Thoracic aorta (tissue), 2 donors: Measurements from ENCODE around the gene KARS1. TPM values are rescaled to one million over a fixed set of nuclear protein-coding genes. Genes with fewer than 3 reads are reported as not detected.

Source experiments
- ATAC-seq: fragments of 150-250 bp; one replicate; pipeline ENCODE4 v1.8.0; 2017; ENCODE audit warnings: low read depth; ENCODE audit not compliant: insufficient number of reproducible peaks, low FRiP score
- DNase-seq: peaks from one replicate; pipeline ENCODE4 v3.0.0-alpha.2; 2020; ENCODE audit warnings: low spot score
- H3K27ac ChIP-seq, 2 donors: fragments of 200-600 bp; sonication (generic); 1 replicate in 1 of 2; 2 replicates in 1 of 2; pipeline ENCODE4 v1.5.1; 2016; ENCODE audit warnings: mild to moderate bottlenecking in 2 of 2, moderate library complexity in 2 of 2
- H3K27me3 ChIP-seq: fragments of 200-600 bp; sonication (generic); replicated peaks from 2 replicates; pipeline ENCODE4 v1.6.0; 2016; ENCODE audit warnings: mild to moderate bottlenecking; ENCODE audit not compliant: insufficient read depth
- H3K36me3 ChIP-seq: fragments of 200-600 bp; sonication (generic); one replicate; pipeline ENCODE4 v1.5.1; 2016
- H3K4me1 ChIP-seq, 2 donors: fragments of 200-600 bp; sonication (generic); 1 replicate in 1 of 2; 2 replicates in 1 of 2; pipeline versions ENCODE4 v1.5.1 to v1.6.0; 2016; ENCODE audit warnings: low read depth in 2 of 2, mild to moderate bottlenecking in 1 of 2; ENCODE audit not compliant: control insufficient read depth in 1 of 2
- H3K4me3 ChIP-seq: fragments of 200-600 bp; sonication (generic); 2 replicates; pipeline ENCODE4 v1.5.1; 2016; ENCODE audit warnings: mild to moderate bottlenecking
- H3K9me3 ChIP-seq: fragments of 200-600 bp; sonication (generic); 2 replicates; pipeline ENCODE4 v1.5.1; 2016
- CTCF ChIP-seq: fragments of 200-600 bp; sonication (generic); IDR thresholded peaks from one replicate; pipeline ENCODE4 v1.5.1; 2019; ENCODE audit warnings: antibody characterized with exemption
- total RNA-seq, 2 donors: library from RNA; depleted of rRNA; stranded (reverse); fragments of >200 nt; gene quantifications; one replicate each; pipeline versions ENCODE4 v1.1.0 to v1.2.3, GENCODE V29; 2016

The KARS1 gene
- total RNA-seq, 2 donors from 2014 or later, result 71.5 to 76.1 TPM

- H3K4me1 ChIP-seq, result peaks cover 13 to 25% of the 10 kb centered on the region in 2 donors
These were observed 26.9 kb downstream of the KARS1 start for GRCh38 chr16:75620326-75621169.

DNA sequence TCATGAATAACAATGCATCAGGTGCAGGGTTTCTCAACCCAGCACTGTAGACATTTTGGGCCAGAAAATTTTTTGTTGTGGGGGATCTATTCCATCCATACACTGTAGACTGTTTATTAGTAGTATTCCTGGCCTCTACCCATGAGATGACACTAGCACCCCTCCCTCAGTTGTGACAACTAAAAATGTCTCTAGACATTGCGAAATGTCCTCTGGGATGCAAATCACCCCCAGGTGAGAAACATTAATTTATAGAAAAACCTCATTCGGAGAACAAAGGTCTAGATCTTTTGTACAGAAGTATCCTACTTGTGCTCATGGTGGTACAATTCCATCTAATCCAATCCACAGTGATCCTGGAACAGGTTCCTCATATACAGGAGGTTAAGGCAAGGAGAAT, 28.7 kb downstream of the KARS1 start:
- no peak for TF ChIP-seq CTCF
- Histone ChIP-seq H3K4me3 (no peak overlapping the region), H3K27ac (no peak overlapping the region), H3K36me3 (peaks cover 26% of the 10 kb centered on the region), H3K9me3 (no peaks in the 10 kb centered on the region), H3K27me3 (no peaks in the 10 kb centered on the region), H3K4me1 (peaks cover 13 to 25% of the 10 kb centered on the region in 2 donors)
- no peak for DNase-seq
- ATAC-seq, result no peak

More at GRCh38 chr16:75620326-75621169, 26.9 kb downstream of the KARS1 start:
- H3K4me3 ChIP-seq, result no peak overlapping the region
- no peaks in the 10 kb centered on the region for H3K27me3 ChIP-seq
- no peak overlapping the region for H3K27ac ChIP-seq
- DNase-seq (no peak), ATAC-seq (no peak)
- TF ChIP-seq CTCF, result no peak
- H3K36me3 ChIP-seq, result peaks cover 23% of the 10 kb centered on the region
- H3K9me3 ChIP-seq, result no peaks in the 10 kb centered on the region

DNA sequence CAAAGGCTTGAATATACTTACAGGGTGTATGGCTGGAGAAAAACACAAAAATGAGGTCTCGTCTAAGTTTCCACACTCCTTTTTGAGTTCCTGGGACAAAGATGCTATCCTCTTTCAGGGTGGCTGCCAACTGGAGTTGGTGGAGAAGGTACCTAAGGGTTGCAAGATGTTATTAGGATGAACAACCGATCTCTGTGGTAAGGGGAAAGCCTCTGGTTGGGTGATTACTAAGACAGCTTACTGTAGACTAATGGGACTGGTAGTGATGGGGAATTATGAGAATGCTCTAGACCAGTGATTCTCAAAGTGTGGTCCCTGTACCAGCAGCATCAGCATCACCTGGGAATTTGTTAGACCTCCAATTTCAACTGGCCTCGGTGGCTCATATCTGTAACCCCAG, 30.3 kb downstream of the KARS1 start:
- Histone ChIP-seq H3K36me3 (peaks cover 37% of the 10 kb centered on the region), H3K27ac (no peak overlapping the region), H3K4me1 (peaks cover 11 to 20% of the 10 kb centered on the region in 2 donors), H3K4me3 (no peak overlapping the region), H3K27me3 (no peaks in the 10 kb centered on the region), H3K9me3 (no peaks in the 10 kb centered on the region)
- TF ChIP-seq CTCF, result no peak
- no peak for ATAC-seq
- DNase-seq, result no peak

- Histone ChIP-seq H3K36me3 (peaks cover 43% of the 10 kb centered on the region), H3K4me3 (no peak overlapping the region), H3K27me3 (no peaks in the 10 kb centered on the region), H3K4me1 (peaks cover 6 to 14% of the 10 kb centered on the region in 2 donors), H3K27ac (no peak overlapping the region), H3K9me3 (no peaks in the 10 kb centered on the region)
- ATAC-seq, result no peak
- no peak for DNase-seq
- TF ChIP-seq CTCF, result no peak
These were observed 30.9 kb downstream of the KARS1 start for GRCh38 chr16:75616521-75617010.

- Histone ChIP-seq H3K36me3 (peaks cover 45% of the 10 kb centered on the region), H3K27ac (no peak overlapping the region), H3K27me3 (no peaks in the 10 kb centered on the region), H3K4me3 (no peak overlapping the region), H3K4me1 (peaks cover 0 to 5% of the 10 kb centered on the region in 2 donors), H3K9me3 (no peaks in the 10 kb centered on the region)
- DNase-seq (no peak), ATAC-seq (no peak)
- TF ChIP-seq CTCF, result no peak
These were observed 31.8 kb downstream of the KARS1 start for GRCh38 chr16:75615619-75616018.
